Right cardiac atrium (tissue), 5 donors: ENCODE data around the gene CLTA. TPM values are rescaled to one million over a fixed set of nuclear protein-coding genes. Genes with fewer than 3 reads are reported as not detected.
"Not testable (repeated sequence)": the region's sequence is repeated elsewhere in the genome, so short reads cannot be mapped to it uniquely, and the experiment has no call there.

Experiments
- ATAC-seq, 2 donors: fragments of 200-7000 bp; cut with Tn5 transposase; one replicate each; pipeline versions ENCODE4 v1.8.0 to v1.9.1; 2020; ENCODE audit warnings: moderate library complexity in 2 of 2, mild to moderate bottlenecking in 1 of 2
- DNase-seq, 3 donors: peaks; one replicate each; pipeline ENCODE4 v3.0.0-alpha.2; 2020
- H3K27ac ChIP-seq: one replicate; pipeline ENCODE4 v1.5.1; 2013; ENCODE audit warnings: mild to moderate bottlenecking, low read length, control low read depth, moderate library complexity
- H3K27me3 ChIP-seq: one replicate; pipeline ENCODE4 v1.6.1; 2013; ENCODE audit not compliant: control insufficient read depth, insufficient read depth
- H3K4me1 ChIP-seq: one replicate; pipeline ENCODE4 v1.6.1; 2013; ENCODE audit warnings: low read length; ENCODE audit not compliant: control insufficient read depth, insufficient read depth
- H3K4me3 ChIP-seq: one replicate; pipeline ENCODE4 v1.5.1; 2013; ENCODE audit warnings: low read length, control low read depth
- H3K9me3 ChIP-seq: one replicate; pipeline ENCODE4 v1.6.1; 2013; ENCODE audit warnings: low read length; ENCODE audit not compliant: control insufficient read depth
- WGBS: extraction: QIAGEN DNeasy Blood & Tissue Kit; methylation state at CpG from one replicate; pipeline ENCODE4 v1.1.7; 2013; 5-methylcytosine and 5-hydroxymethylcytosine counted together
- intact Hi-C, 4 donors: fragments of 100-400 bp; cut with DNase I; formaldehyde crosslinking; loops; one replicate each; pipeline versions ENCODE4 v1.11.0 to v1.14.0; 2022 to 2023
- polyA plus RNA-seq: library from polyadenylated mRNA; stranded (reverse); fragments of 200-250 nt; gene quantifications from one replicate; pipeline ENCODE4 v1.2.3, GENCODE V29; 2013
- total RNA-seq, 4 donors: library from RNA; stranded (reverse); fragmentation: NEBNext Ultra II Directional; extraction: Animal tissue kit (Norgen Biotek cat#: 25700); gene quantifications; one replicate each; pipeline ENCODE4 v1.2.1, GENCODE V29; 2021
- donor health status: healthy with polysubstance abuse.
- donor health status: DM: no; HTN: yes; CAD: no.
- donor health status: DM: no; HTN: no; CAD: no.
- donor health status: DM: no; HTN: yes; CAD: no; lungs with severe emphysema.
- donor health status: DM: yes; HTN: yes; CAD: no.

CLTA gene
- total and polyA plus RNA-seq, 5 donors: 69.0 to 76.7 (median 74.5) TPM

DNA sequence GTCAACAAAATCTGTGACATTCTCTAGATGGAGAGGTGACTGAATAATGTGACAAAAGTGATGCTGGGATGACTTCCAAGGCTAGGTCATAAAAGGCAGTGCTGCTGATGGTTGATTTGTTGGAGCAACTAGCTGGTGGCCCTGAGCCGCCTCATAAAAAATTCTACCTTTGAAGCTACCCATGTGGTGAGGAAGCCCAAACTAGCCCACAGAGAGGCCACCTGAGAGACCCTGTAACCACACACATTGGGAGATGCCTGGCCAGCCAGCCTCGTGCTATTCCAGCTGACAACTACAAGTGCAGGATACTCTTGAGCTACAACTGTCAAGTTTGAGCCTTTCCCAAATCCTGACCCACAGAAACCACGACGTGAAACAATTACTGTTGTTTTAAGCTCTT is 22.7 kb downstream of the CLTA start:
- Histone ChIP-seq H3K27ac (peak overlapping the region; percentile 25), H3K27me3 (no peaks in the 10 kb centered on the region), H3K9me3 (no peaks in the 10 kb centered on the region), H3K4me1 (peaks cover 29% of the 10 kb centered on the region), H3K4me3 (no peak overlapping the region)
- DNase-seq (no peak), ATAC-seq (no peak)
- intact Hi-C loops: no loop called here
- 76% methylated on average over 4 of the region's 4 CpGs for WGBS

DNA sequence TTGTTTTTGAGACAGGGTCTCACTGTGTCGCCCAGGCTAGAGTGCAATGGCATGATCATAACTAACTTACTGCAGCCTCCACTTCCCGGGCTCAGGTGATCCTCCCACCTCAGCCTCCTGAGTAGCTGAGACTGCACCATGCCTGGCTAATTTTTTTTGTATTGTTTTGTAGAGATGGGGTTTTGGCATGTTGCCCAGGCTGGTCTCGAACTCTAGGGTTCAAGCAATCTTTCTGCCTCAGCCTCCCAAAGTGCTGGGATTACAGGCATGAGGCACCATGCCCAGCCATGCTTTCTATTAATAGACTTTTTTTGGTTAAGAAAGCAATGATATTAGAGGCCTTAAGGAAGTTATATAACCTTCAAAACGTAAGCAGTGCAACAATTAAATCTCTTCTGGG is 23.3 kb downstream of the CLTA start:
- no peak overlapping the region for H3K27ac ChIP-seq
- H3K27me3 ChIP-seq: no peaks in the 10 kb centered on the region
- peaks cover 26% of the 10 kb centered on the region for H3K4me1 ChIP-seq
- H3K9me3 ChIP-seq: no peaks in the 10 kb centered on the region
- DNase-seq (peak in 1 of 3 donors; percentile 65), ATAC-seq (no peak)
- WGBS: 53% methylated on average over 4 of the region's 4 CpGs
- intact Hi-C loops: no loop called here
- no peak overlapping the region for H3K4me3 ChIP-seq

DNA sequence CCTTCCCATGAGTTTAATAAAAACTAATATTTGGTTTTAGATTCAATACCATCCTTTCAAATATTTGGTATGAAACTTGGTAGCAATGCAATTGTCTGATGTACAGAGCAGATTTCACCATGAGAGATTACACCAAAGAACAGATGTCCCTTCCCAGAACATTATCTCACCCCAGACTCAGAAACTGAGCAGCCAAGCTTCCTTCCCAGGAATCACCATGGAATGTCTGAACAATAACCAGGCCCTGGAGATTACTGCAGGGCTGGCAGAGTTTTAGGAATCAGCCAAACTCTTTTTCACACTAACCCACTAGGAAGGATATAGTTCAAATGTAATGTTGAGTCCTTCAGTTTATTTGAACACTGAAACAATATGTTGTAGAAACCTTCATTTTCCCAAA is 23.9 kb downstream of the CLTA start:
- no peak overlapping the region for H3K27ac ChIP-seq
- peak; percentile 44 to 58 for ATAC-seq
- no peaks in the 10 kb centered on the region for H3K9me3 ChIP-seq
- no peaks in the 10 kb centered on the region for H3K27me3 ChIP-seq
- H3K4me3 ChIP-seq: no peak overlapping the region
- intact Hi-C loops: no loop called here
- DNase-seq: no peak
- peaks cover 26% of the 10 kb centered on the region for H3K4me1 ChIP-seq

DNA sequence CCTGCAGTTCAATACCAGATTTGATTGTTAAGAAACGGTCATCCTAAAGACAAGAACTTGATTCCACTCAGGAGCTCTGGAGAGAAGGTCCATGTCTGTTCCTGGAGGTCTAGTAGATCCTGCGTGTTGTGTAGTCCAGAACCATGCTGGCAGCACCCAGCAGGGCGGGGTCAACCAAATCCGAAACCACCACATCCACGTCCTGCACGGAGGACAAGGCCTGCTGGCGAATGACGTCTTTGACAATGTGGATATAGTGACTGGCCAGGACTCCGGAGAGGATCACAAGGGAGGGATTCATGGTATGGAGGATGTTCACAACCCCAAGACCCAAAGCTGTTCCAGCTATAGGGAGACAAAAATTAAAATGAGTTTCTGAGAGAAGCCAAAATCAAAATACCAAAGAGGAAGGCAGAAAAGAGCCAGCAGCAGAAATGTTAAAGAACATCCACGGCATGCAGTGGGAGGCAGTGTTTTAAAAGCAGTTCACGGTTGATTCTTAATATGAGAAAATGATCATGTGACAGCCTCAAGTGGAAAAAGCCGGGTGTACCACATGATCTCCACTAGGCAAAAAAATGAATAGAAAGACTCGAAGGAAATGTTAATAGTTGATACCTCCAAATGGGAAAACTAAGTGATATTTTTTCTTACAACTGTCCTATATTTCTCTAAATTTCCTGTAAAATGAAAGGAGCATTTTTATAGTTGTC is 26.7 kb downstream of the CLTA start:
- no peak overlapping the region for H3K27ac ChIP-seq
- H3K9me3 ChIP-seq: no peaks in the 10 kb centered on the region
- no peaks in the 10 kb centered on the region for H3K27me3 ChIP-seq
- DNase-seq (peak in 1 of 3 donors; percentile 65), ATAC-seq (peak in 1 of 2 donors; percentile 25)
- intact Hi-C loops: no loop called here
- H3K4me3 ChIP-seq: no peak overlapping the region
- peaks cover 11% of the 10 kb centered on the region for H3K4me1 ChIP-seq
- WGBS: 65% methylated on average over 13 of the region's 13 CpGs

DNA sequence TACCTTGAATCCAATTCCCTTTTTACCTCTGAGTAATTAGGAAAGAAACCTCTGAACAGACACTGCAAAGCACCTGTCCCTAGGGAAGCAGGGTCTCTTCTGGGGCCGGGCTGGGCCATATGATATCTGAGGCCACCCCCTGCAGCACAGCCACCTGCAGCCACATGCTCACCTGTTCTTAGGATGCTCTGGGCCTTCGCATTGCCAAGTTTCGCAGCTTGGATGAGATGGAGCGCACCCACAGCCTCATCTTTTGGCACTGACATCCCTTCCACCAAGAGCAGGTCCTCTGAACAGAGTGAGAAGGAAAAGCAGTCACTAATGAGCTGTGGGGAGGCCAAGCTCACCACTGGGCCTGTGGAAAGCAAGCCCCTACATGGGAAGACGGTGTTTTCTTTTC is 27.3 kb downstream of the CLTA start:
- DNase-seq: no peak
- ATAC-seq: no peak
- intact Hi-C loops: no loop called here
- Histone ChIP-seq H3K9me3 (no peaks in the 10 kb centered on the region), H3K4me3 (no peak overlapping the region), H3K27ac (no peak overlapping the region), H3K27me3 (no peaks in the 10 kb centered on the region), H3K4me1 (peaks cover 9% of the 10 kb centered on the region)
- 92% methylated on average over 5 of the region's 5 CpGs for WGBS

DNA sequence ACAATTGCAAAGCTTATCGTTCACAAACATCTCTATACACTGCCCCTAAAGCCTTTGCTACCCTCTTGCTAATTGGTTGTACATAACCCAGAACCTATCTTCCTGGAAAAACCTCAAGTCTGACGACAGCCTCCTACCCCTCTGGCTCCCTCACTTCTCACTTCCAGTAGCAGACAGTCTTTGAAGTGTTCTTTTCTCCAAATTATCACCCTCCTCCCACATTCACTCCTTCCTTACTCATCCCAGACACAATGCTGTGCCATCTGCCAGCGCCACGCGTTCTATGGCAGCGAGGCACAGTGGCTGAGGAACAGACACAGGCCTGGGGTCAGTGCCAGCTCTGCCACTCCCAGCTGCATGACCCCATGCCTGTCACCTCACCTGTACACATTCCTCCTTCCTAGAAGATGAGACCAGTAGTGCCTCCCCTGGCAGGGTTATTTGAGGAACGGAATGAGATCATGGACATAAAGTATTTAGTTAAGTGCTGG is 27.7 kb downstream of the CLTA start:
- Histone ChIP-seq H3K9me3 (no peaks in the 10 kb centered on the region), H3K4me3 (no peak overlapping the region), H3K27ac (no peak overlapping the region), H3K4me1 (peaks cover 5% of the 10 kb centered on the region), H3K27me3 (no peaks in the 10 kb centered on the region)
- ATAC-seq: no peak
- intact Hi-C loops: no loop called here
- no peak for DNase-seq
- WGBS: 86% methylated on average over 7 of the region's 7 CpGs

DNA sequence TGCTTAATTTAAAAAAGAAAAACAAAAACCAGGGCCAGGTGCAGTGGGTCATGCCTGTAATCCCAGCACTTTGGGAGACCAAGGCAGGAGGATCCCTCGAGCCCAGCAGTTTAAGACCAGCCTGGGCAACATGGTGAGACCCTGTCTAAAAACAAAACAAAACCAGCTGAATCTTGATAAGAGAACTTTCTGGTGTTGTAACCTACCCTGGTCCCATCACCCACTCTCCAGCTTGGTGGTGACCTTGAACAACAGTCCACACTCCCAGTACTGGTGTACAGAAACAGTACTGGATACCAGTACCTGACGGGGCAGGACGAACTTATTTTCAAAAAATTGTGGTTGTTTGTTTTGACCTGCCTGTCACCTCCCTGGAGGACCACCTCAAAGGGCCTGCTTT is 30.9 kb downstream of the CLTA start:
- H3K27me3 ChIP-seq: no peaks in the 10 kb centered on the region
- no peaks in the 10 kb centered on the region for H3K4me1 ChIP-seq
- no peaks in the 10 kb centered on the region for H3K9me3 ChIP-seq
- no peak overlapping the region for H3K4me3 ChIP-seq
- no peak overlapping the region for H3K27ac ChIP-seq
- intact Hi-C loops: no loop called here
- WGBS: 96% methylated on average over 3 of the region's 3 CpGs
- no peak for ATAC-seq
- no peak for DNase-seq

DNA sequence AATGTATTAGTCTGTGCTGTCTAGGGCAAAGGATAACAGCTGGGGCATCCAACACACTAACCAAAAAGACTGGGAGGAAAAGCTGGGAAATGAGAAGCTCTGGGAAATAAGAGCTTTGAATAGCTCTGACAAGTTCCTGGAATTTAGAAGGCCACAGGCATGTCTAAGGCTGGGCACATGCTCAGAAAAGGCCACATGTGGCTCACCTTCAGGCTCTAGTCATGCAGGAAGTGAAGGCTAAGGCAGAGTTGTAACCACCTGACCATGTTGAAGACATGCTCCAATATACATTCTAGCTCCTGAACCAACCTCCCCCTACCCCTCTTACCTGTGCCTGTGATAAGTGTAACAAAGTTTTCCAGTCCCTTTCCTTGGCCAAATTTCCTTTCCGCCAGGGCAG is 31.7 kb downstream of the CLTA start:
- intact Hi-C loops: no loop called here
- H3K27me3 ChIP-seq: no peaks in the 10 kb centered on the region
- no peaks in the 10 kb centered on the region for H3K9me3 ChIP-seq
- no peak overlapping the region for H3K4me3 ChIP-seq
- no peak overlapping the region for H3K27ac ChIP-seq
- ATAC-seq (no peak), DNase-seq (no peak)
- no peaks in the 10 kb centered on the region for H3K4me1 ChIP-seq
- 95% methylated on average over 1 of the region's 1 CpG for WGBS

DNA sequence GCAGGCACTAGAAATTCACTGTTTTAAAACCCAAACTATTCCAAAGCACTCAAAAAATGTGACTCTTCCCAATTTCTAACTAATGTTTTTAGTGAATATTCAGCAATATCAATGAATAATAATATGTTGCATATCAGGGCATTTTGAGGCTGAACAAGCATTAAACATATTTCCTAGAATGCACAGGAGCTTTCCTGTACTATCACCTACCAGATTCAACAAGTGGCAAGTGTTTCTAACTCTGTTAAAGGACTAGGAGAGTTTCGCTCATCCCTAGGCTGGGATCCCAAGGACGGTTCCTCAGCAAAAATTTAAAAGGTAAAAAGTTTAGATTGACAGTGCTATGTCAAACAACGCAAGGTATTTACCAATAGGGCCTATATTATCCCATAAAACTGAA is 46.5 kb downstream of the CLTA start:
- H3K4me3 ChIP-seq: no peak overlapping the region
- WGBS: 95% methylated on average over 3 of the region's 3 CpGs
- H3K4me1 ChIP-seq: no peaks in the 10 kb centered on the region
- H3K27me3 ChIP-seq: no peaks in the 10 kb centered on the region
- no peak overlapping the region for H3K27ac ChIP-seq
- no peak for DNase-seq
- H3K9me3 ChIP-seq: no peaks in the 10 kb centered on the region
- ATAC-seq: no peak
- intact Hi-C loops: no loop called here

DNA sequence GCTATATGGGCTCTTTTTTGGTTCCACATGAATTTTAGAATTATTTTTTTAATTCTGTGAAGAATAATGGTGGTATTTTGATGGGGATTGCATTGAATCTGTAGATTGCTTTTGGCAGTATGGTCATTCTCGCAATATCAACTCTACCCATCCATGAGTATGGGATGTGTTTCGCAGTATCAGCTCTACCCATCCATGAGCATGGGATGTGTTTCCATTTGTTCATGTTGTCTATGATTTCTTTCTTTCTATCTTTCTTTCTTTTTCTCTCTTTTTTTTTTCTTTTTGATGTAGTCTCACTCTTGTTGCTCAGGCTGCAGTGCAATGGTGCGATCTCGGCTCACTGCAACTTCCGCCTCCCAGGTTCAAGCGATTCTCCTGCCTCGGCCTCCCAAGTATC is 48.5 kb downstream of the CLTA start:
- ATAC-seq, H3K27me3 ChIP-seq, H3K4me1 ChIP-seq, H3K4me3 ChIP-seq, intact Hi-C loops, H3K27ac ChIP-seq, DNase-seq, H3K9me3 ChIP-seq: not testable (repeated sequence)
- 98% methylated on average over 7 of the region's 7 CpGs for WGBS

DNA sequence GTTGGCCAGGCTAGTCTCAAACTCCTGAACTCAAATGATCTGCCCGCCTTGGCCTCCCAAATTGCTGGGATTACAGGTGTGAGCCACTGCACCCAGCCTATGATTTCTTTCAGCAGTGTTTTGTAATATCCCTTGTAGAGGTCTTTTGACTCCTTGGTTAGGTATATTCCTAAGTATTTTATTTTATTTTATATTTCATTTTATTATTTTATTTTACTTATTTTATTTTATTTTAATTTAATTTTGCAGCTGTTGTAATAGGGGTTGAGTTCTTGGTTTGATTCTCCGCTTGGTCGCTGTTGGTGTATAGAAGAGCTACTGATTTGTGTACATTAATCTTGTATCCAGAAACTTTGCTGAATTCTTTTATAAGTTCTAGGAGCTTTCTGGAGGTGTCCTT is 49.0 kb downstream of the CLTA start:
- not testable (repeated sequence) for DNase-seq

DNA sequence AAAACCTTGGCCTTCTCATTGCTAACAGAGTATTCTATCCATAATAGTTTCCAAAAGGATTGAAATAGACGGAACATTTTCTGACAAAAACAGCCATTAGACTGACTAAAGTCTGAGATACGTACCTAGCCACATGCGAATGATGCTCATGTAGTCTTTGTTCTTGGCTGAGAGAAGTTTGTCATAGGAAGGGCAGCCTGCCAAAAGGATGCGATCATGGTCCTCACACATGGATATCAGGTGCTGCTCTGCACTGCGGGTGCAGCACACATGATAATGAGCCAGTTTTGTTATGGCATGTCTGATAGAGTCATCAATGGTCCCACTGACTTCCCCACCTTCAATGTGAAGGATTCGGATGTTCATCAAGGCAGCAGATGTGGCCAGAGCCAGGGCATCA is 55.2 kb downstream of the CLTA start:
- no peak for DNase-seq
- Histone ChIP-seq H3K27ac (no peak overlapping the region), H3K9me3 (no peaks in the 10 kb centered on the region), H3K27me3 (no peaks in the 10 kb centered on the region), H3K4me3 (no peak overlapping the region), H3K4me1 (no peaks in the 10 kb centered on the region)
- intact Hi-C loops: loop anchor here in 1 of 4 donors (10.0 kb wide), 1 partner anchor 89 kb away; no protein-coding TSS in a partner anchor
- ATAC-seq: no peak
- WGBS: 82% methylated on average over 6 of the region's 6 CpGs

More for the DNA sequence above, 49.0 kb downstream of the CLTA start:
- H3K27ac ChIP-seq, H3K9me3 ChIP-seq, H3K4me3 ChIP-seq, ATAC-seq, H3K4me1 ChIP-seq, H3K27me3 ChIP-seq: not testable (repeated sequence)
- WGBS: 99% methylated on average over 3 of the region's 3 CpGs
- intact Hi-C loops: loop anchor here in 1 of 4 donors (10.0 kb wide), 1 partner anchor 95 kb away; no protein-coding TSS in a partner anchor
